Measurements from ENCODE around the gene ENO3.
A peak's percentile ranks its signal among the peaks of the same experiment; 100 is the strongest.

The ENO3 gene

GRCh38 chr17:4980644-4981216 lies 29.8 kb downstream of the ENO3 start:
- DNase-seq: peak; percentile 2

GRCh38 chr17:4982305-4982704 lies 31.4 kb downstream of the ENO3 start:
- DNase-seq: no peak

- DNase-seq: no peak
Measured at GRCh38 chr17:4986403-4986802, 35.5 kb downstream of the ENO3 start.

- peak; percentile 17 for DNase-seq
Measured at GRCh38 chr17:4986951-4987766, 36.2 kb downstream of the ENO3 start, which contains the start of gene CAMTA2. TSS of gene CAMTA2 (minus strand) at chr17:4987675. CDS start at chr17:4986222, 1,453 bp downstream.

- DNase-seq: no peak
Measured at GRCh38 chr17:4987767-4988567, 37.0 kb downstream of the ENO3 start.

- DNase-seq: no peak
Measured at GRCh38 chr17:4994081-4994595, 43.2 kb downstream of the ENO3 start.

GRCh38 chr17:4997302-4998026 lies 46.5 kb downstream of the ENO3 start, which contains the start of the genes INCA1 and KIF1C:
TSS of gene INCA1 (minus strand) at chr17:4997522. CDS start at chr17:4994437, 3,085 bp downstream.
TSS of gene KIF1C (plus strand) at chr17:4997950. CDS start at chr17:5000247, 2,297 bp downstream.
- peak; percentile 33 for DNase-seq

- DNase-seq: no peak
Measured at GRCh38 chr17:4998027-4998731, 47.3 kb downstream of the ENO3 start.

- DNase-seq: no peak
Measured at GRCh38 chr17:4998732-4999429, 48.0 kb downstream of the ENO3 start.

- DNase-seq: no peak
Measured at GRCh38 chr17:4999430-5000093, 48.6 kb downstream of the ENO3 start.

- no peak for DNase-seq
Measured at GRCh38 chr17:5000237-5000639, 49.3 kb downstream of the ENO3 start.

GRCh38 chr17:5002121-5002788 lies 51.3 kb downstream of the ENO3 start:
- no peak for DNase-seq

- no peak for DNase-seq
Measured at GRCh38 chr17:5003214-5003867, 52.4 kb downstream of the ENO3 start.

Data from NCI-H2029 treated with DMSO at 0.1 percent for 48 hours (cell line).